Left lung (tissue), 10 donors: Measurements from ENCODE around the gene ATOH8. TPM values are rescaled to one million over a fixed set of nuclear protein-coding genes. Genes with fewer than 3 reads are reported as not detected.
A peak's percentile ranks its signal among the peaks of the same experiment; 100 is the strongest.

ENCODE experiments used
- ATAC-seq: fragments of 200-7000 bp; cut with Tn5 transposase; one replicate; pipeline ENCODE4 v1.9.1; 2020; ENCODE audit warnings: moderate library complexity
- DNase-seq, 4 donors: peaks; one replicate each; pipeline ENCODE4 v3.0.0-alpha.2; 2013 to 2020
- H3K27ac ChIP-seq, 2 donors: fragments of 200-600 bp; sonication (generic) in 1 of 2; one replicate each; pipeline versions ENCODE4 v1.5.0 to v1.8.0; 2020 to 2021
- H3K27me3 ChIP-seq, 2 donors: fragments of 200-600 bp; sonication (generic) in 1 of 2; one replicate each; pipeline versions ENCODE4 v1.5.0 to v1.8.0; 2020 to 2021
- H3K36me3 ChIP-seq, 2 donors: fragments of 200-600 bp; sonication (generic) in 1 of 2; one replicate each; pipeline versions ENCODE4 v1.5.0 to v1.8.0; 2020 to 2021
- H3K4me1 ChIP-seq, 2 donors: fragments of 200-600 bp; one replicate each; pipeline ENCODE4 v1.8.0; 2021
- H3K4me3 ChIP-seq, 2 donors: fragments of 200-600 bp; sonication (generic) in 1 of 2; one replicate each; pipeline versions ENCODE4 v1.5.0 to v1.8.0; 2020 to 2021; ENCODE audit warnings: mild to moderate bottlenecking in 1 of 2
- H3K9me3 ChIP-seq, 2 donors: fragments of 200-600 bp; sonication (generic) in 1 of 2; one replicate each; pipeline versions ENCODE4 v1.5.0 to v1.8.0; 2020 to 2021
- CTCF ChIP-seq, 2 donors: fragments of 200-600 bp; sonication (generic) in 1 of 2; IDR thresholded peaks; one replicate each; pipeline versions ENCODE4 v1.5.0 to v1.8.0; 2021; ENCODE audit warnings: antibody characterized with exemption in 2 of 2
- intact Hi-C, 2 donors: fragments of 100-400 bp; cut with DNase I; formaldehyde crosslinking; loops; one replicate each; pipeline versions ENCODE4 v1.11.2 to v1.14.2; 2022
- polyA plus RNA-seq, 6 donors: library from polyadenylated mRNA; unstranded; fragments of 120-200 nt; gene quantifications; one replicate each; pipeline ENCODE4 v1.2.1, GENCODE V29; 2013; ENCODE audit not compliant: insufficient read length in 6 of 6
- total RNA-seq, 2 donors: library from RNA; stranded (reverse); fragmentation: NEBNext Ultra II Directional; extraction: Animal tissue kit (Norgen Biotek cat#: 25700); gene quantifications; one replicate each; pipeline ENCODE4 v1.2.1, GENCODE V29; 2021
- donor health status: DM: no; HTN: yes; CAD: no.
- donor health status: DM: no; HTN: no; CAD: no.

ATOH8 gene
- total and polyA plus RNA-seq, 8 donors, result 24.7 to 36.5 (median 34.3) TPM

GRCh38 chr2:85765081-85765731 is 11.4 kb downstream of the ATOH8 start:
- DNase-seq (no peak), ATAC-seq (no peak)
- H3K27me3 ChIP-seq, result peaks cover 0 to 17% of the 10 kb centered on the region in 2 donors
- intact Hi-C loops, result no loop called here
- H3K9me3 ChIP-seq, result no peaks in the 10 kb centered on the region
- no peak overlapping the region for H3K4me3 ChIP-seq
- H3K36me3 ChIP-seq, result peaks cover 0 to 35% of the 10 kb centered on the region in 2 donors
- TF ChIP-seq CTCF (IDR thresholded peaks at IDR 0.05), result no peak
- H3K27ac ChIP-seq, result no peak overlapping the region
- H3K4me1 ChIP-seq, result peaks cover 10 to 73% of the 10 kb centered on the region in 2 donors

- DNase-seq (no peak), ATAC-seq (no peak)
- H3K27ac ChIP-seq, result no peak overlapping the region
- TF ChIP-seq CTCF (IDR thresholded peaks at IDR 0.05), result no peak
- peaks cover 19 to 73% of the 10 kb centered on the region in 2 donors for H3K4me1 ChIP-seq
- H3K36me3 ChIP-seq, result peaks cover 0 to 35% of the 10 kb centered on the region in 2 donors
- no peaks in the 10 kb centered on the region for H3K9me3 ChIP-seq
- intact Hi-C loops, result no loop called here
- H3K4me3 ChIP-seq, result no peak overlapping the region
- H3K27me3 ChIP-seq, result peaks cover 0 to 17% of the 10 kb centered on the region in 2 donors
These were observed 12.4 kb downstream of the ATOH8 start for GRCh38 chr2:85766229-85766628.

- Histone ChIP-seq H3K27me3 (peaks cover 0 to 28% of the 10 kb centered on the region in 2 donors), H3K27ac (no peak overlapping the region), H3K4me3 (no peak overlapping the region), H3K4me1 (peaks cover 33 to 80% of the 10 kb centered on the region in 2 donors), H3K9me3 (no peaks in the 10 kb centered on the region), H3K36me3 (peaks cover 0 to 35% of the 10 kb centered on the region in 2 donors)
- no peak for ATAC-seq
- no peak for DNase-seq
- TF ChIP-seq CTCF (IDR thresholded peaks at IDR 0.05), result no peak
- intact Hi-C loops, result no loop called here
These were observed 14.2 kb downstream of the ATOH8 start for GRCh38 chr2:85767803-85768665.

GRCh38 chr2:85768713-85769112 is 14.9 kb downstream of the ATOH8 start:
- DNase-seq (peak in 1 of 4 donors; percentile 62), ATAC-seq (peak; percentile 11)
- H3K27ac ChIP-seq, result no peak overlapping the region
- peaks cover 0 to 41% of the 10 kb centered on the region in 2 donors for H3K36me3 ChIP-seq
- no peak for TF ChIP-seq CTCF (IDR thresholded peaks at IDR 0.05)
- peaks cover 40 to 83% of the 10 kb centered on the region in 2 donors for H3K4me1 ChIP-seq
- H3K4me3 ChIP-seq, result no peak overlapping the region
- intact Hi-C loops, result no loop called here
- no peaks in the 10 kb centered on the region for H3K9me3 ChIP-seq
- H3K27me3 ChIP-seq, result peaks cover 0 to 28% of the 10 kb centered on the region in 2 donors
